ENCODE measurements around the gene TYRP1. TPM values are rescaled to one million over a fixed set of nuclear protein-coding genes. Genes with fewer than 3 reads are reported as not detected.

Gene TYRP1
- total RNA-seq, 1 experiment from 2014 or later, result not detected

DNA sequence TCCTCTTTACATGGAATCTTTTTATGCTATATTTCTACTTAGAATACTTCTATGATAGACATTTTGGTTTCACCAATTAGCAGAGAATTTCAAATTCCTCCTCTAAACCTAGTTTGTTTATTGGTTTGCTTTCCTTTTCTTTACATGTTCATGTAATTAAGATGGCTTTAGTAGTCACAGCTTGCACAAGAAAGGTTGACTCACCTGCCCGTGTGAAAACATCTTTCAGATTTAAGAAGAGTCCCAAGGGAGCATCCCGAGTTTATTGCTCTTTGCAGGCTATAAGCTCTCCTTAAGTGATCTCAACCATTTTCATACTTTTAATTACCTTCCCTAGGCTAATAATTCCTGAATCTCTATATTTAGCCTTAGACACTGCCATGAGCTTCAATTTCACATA lies 28.9 kb downstream of the TYRP1 start:
- no peak for DNase-seq (ENCODE audit: low spot score)
- in situ Hi-C loops (cut with HindIII; ENCODE audit: low sequenced_read_pairs), result no loop called here

DNA sequence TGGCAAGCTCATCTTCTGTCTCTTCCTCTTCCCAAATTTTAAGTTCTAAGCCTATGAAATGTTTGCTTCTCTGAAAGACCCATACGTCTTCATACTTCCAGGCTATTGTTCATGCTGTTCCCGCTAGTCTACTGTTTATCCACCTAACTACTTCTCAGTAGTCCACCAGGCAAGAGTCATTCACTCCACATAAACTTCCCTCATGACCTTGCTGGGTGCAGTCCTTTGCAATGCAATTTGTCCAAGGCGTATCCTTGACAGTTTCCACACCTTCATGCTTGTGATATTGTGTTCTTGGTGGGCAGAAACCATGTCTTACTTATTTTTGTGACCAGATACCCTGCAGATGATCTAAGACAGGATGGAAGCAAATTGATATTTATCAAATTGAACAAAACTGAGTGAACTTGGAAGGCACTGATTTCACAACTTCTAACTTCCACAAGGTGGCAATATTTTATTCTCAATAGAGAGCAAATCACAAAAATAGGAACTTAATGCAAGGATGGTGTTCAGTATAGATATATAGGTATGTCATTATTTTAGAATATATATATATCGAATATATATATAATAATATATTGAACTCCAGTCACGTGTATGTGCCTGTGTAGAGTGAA lies 30.3 kb downstream of the TYRP1 start:
- peak; percentile 45 for DNase-seq (ENCODE audit: low spot score)
- in situ Hi-C loops (cut with HindIII; ENCODE audit: low sequenced_read_pairs), result no loop called here

DNA sequence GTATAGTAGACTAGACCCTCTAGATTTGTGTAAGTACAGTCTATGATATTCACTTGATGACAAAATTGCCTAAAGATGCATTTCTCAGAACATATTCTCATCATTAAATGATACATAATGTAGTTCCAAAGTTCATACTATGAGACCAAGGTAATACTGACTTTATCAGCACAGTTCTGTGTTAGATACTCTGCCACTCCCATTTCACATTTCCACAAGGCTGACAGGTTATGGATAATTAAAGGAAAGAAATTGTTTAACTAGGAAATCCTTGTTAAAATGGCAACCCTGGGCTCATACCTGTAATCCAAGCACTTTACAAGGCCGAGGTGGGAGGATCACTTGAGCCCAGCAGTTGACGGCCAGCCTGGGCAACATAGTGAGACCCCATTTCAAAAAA lies 33.6 kb downstream of the TYRP1 start:
- in situ Hi-C loops (cut with HindIII; ENCODE audit: low sequenced_read_pairs), result no loop called here
- DNase-seq (ENCODE audit: low spot score), result no peak

DNA sequence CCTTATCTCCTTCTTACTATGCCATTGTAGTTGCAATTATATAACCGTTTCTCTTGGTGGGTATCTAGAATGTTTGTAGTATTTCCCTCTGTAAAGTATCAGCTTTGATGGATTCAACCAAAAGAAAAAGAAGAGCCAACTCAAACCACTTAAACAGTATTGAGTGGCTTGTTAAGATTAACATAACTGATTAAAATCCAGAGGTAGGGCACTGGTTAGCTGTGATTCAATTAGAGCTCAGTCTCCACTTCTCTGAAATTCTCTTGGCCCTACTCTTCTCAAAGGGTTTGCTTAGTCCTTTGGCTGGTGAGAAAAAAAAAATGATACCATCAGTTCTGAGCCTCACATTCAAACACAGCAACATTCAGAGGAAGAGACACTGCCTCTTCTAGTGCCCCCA lies 37.0 kb downstream of the TYRP1 start:
- in situ Hi-C loops (cut with HindIII; ENCODE audit: low sequenced_read_pairs), result no loop called here
- DNase-seq (ENCODE audit: low spot score), result no peak

DNA sequence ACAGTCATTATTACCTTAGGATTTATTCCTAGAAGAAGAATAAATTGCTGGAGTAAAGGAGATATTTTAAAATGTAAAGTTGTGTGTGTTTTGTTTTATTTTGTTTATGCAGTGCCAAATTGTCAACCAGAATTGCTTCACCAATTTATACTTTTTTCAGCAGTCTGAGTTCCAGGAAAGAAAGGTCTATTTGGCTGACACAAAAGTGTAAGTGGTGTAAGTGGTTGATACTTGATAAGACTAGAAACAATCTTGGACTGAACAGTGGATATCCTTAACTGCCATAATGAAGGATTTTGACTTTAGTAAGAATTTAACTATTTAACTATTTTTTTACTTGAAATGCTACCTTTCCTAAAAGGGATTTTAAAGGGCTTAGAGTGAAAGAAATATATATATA lies 37.7 kb downstream of the TYRP1 start:
- DNase-seq (ENCODE audit: low spot score), result no peak
- in situ Hi-C loops (cut with HindIII; ENCODE audit: low sequenced_read_pairs), result no loop called here

DNA sequence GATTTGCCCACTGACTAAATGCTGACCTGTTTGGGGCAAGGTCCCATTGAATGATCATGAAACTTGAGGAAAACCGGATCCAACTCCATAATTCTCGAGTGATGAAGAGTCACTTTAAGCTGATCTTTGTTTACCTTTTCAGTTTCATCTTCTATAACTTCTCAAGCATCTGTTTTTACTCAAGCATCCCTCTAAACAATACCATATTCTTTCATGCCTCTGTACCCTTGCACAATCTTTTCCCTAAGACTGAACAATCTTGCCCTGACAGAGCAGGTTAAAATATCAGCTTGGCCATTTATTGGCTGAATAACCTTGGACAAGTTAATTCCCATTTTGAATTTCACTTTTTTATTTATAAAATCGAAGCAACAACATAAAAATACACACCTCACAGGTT lies 39.8 kb downstream of the TYRP1 start:
- DNase-seq (ENCODE audit: low spot score), result no peak
- in situ Hi-C loops (cut with HindIII; ENCODE audit: low sequenced_read_pairs), result no loop called here

DNA sequence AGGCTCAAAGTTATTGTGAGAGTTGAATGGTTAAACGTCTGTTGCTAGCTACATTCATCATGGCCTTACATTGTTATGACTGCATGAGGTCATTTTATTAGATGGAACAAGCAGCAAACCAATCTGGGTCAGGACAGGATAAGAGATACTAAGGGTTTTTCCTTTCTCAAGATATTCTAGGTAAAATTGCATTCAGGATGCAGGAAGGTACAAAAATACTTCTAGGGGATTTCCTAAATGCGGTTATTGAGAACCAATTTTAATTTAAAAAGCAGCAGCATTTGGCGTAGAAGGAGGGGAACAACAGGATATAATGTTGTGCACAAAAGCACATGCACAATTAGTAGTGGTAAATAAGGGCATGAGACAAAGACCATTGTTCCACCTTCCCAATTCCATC lies 42.5 kb downstream of the TYRP1 start:
- in situ Hi-C loops (cut with HindIII; ENCODE audit: low sequenced_read_pairs), result no loop called here
- DNase-seq (ENCODE audit: low spot score), result no peak

DNA sequence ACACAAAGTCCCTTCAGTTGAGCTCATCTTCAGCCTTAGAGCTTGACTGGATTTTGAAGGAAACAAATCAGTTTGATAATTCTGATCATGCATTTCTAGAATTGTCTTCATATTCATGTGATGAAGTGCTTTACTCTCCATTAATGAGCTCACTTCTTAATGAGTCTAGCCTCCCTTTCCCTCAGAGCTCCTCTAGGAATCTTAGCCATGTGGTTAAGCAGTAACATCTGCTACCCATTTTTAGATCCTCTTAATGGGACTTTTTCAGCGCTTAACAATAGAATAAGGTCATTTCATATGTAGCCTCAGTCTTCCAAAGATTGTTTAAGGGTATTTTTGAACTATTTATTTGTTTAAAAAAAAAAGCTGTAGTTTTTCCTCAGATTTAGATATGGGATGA lies 44.7 kb downstream of the TYRP1 start:
- no peak for DNase-seq (ENCODE audit: low spot score)
- in situ Hi-C loops (cut with HindIII; ENCODE audit: low sequenced_read_pairs), result no loop called here

DNA sequence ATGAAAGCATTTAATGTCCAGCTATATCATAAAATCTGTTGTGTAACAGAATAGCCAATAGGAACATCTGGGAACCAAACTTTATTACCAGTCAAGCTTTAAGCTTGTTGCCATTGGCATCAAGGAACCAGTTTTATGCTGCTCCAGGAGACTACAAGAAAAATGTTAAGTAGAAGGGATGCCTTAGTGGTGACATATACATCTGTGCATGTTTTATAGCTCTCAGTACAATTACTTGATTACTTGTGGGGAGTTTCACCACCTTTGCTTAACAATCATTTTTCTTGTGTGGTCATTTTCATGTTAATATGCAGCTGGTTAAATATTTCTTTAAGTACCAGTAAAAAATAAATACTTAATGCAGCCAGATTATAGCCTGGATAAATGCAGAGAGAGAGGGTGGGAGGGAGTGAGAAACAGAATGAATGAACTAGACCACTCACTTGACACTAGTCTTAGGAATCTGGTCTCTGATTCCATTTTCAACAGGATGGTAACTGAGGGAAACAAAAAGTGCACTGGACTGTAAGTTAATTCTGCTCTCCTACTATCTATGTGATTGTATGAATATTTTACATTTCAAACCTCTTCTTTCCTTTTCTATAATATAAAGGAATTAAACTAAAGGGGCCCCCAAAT lies 45.9 kb downstream of the TYRP1 start:
- no peak for DNase-seq (ENCODE audit: low spot score)
- in situ Hi-C loops (cut with HindIII; ENCODE audit: low sequenced_read_pairs), result no loop called here

DNA sequence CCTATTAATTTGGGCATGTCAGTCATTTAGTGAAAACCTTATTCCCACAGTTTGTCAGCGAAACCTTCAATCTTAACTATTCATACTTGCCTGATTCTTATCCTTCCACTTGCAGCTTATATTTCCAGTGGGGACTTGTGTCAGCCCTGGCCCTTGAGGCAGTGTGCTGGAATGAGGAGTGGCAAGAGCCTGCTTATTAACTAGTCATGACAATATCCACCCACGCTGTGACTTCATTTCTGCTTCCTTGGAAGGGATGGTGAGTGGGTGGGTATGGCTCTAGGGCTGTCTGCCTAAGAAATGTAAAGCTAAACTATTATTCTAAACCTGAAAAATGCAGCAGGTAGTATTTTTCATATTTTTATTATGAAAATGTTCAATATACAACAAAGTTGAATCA lies 47.7 kb downstream of the TYRP1 start:
- DNase-seq (ENCODE audit: low spot score), result no peak
- in situ Hi-C loops (cut with HindIII; ENCODE audit: low sequenced_read_pairs), result no loop called here

DNA sequence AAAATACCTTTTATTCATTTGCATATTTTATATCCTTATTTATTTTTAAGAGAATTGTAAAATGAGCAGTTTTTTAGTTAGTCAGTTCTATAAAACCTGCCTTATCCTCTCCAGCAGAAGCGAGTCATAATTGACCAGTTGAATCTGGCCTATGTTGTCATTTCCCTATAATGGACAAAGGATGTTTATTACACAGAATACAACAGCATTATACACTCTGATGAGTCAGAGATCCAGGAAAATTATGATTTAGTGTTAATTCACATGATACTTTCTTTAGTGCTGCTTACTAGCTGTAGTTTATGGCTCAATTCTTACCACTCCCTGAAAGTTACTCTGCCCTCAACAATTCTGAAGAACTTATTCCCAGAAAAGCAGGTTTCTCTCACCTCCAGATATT lies 54.8 kb downstream of the TYRP1 start:
- no peak for DNase-seq (ENCODE audit: low spot score)
- in situ Hi-C loops (cut with HindIII; ENCODE audit: low sequenced_read_pairs), result no loop called here

DNA sequence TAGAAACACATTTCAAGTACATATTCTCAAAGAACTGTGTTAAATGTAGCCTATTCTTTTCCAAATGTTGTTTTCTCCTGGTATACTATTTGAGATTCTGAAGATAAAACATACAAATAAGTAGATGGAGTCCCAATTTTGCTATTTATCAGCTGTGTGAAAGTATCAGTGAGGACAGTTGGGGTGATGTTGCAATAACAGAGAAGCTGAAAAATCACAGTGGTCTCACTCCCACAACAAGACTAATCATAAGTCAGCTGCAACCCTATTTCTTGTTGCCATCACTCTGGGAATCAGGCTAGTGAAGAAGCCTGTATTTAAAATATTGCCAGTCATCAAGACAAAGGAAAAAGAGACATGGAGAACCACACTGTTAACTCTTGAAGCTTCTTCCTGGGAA lies 55.8 kb downstream of the TYRP1 start:
- in situ Hi-C loops (cut with HindIII; ENCODE audit: low sequenced_read_pairs), result no loop called here

DNA sequence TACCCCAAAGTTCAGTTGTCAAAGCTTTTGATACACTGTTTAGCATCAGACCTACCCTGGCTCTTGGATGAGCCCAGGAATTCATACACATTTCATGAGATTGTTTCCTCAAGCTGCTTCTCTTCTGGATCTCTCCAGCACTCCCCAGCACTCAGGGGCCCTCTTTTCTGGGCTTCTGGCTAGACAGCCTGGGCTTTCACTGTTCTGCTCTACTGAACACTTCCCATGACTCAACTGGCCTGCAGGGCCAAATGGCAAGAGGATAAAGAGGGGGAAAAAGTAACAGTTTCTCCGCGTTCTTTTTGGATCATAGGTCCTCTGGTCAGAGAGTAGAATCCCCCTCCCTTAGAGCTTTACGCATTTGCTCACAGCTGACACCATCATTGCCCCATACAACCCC lies 60.7 kb downstream of the TYRP1 start:
- no peak for DNase-seq (ENCODE audit: low spot score)
- in situ Hi-C loops (cut with HindIII; ENCODE audit: low sequenced_read_pairs), result no loop called here

More for the DNA sequence above, 55.8 kb downstream of the TYRP1 start:
- no peak for DNase-seq (ENCODE audit: low spot score)

DNA sequence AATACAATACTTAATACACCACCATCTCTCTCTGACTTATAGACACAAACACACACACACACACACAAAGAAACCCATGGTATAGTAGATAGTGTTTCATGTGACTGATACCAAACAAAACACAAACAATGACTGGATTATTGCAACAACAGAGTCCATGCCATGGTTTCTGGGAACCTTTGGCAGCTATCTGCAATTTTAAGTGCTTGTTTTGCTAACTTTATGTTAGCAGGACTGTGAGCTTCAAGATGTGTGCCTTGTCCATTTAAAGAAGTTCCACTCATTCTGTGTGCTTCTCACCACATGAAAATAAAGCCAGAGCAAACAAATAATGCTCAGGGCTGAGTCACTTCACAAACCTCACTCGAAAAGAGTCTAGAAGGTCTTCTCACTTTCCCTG lies 66.6 kb downstream of the TYRP1 start:
- in situ Hi-C loops (cut with HindIII; ENCODE audit: low sequenced_read_pairs), result no loop called here
- DNase-seq (ENCODE audit: low spot score), result no peak

Other genes starting within 250 kb of the TYRP1 start
- gene LURAP1L, start 81.6 kb downstream of the TYRP1 start, total RNA-seq (2014; rRNA removed; shearing (Covaris generic)), result not detected in 2 replicates

All from G401 (cell line).